Bronchial epithelial cell (primary cell): ENCODE measurements around the gene SLC35F1. TPM values are rescaled to one million over a fixed set of nuclear protein-coding genes. Genes with fewer than 3 reads are reported as not detected.

Experiments
- DNase-seq: peaks from one replicate; pipeline ENCODE4 v3.0.0-alpha.2; 2010; ENCODE audit warnings: low read depth
- FAIRE-seq: peaks from 2 replicates; lab custom pipeline; 2011; peaks lifted over from hg19 to GRCh38; lab: Jason Lieb, UNC
- H3K27me3 ChIP-seq: 2 replicates; pipeline ENCODE4 v1.5.1; 2011; ENCODE audit warnings: low read length; ENCODE audit not compliant: control insufficient read depth, insufficient read depth
- H3K36me3 ChIP-seq: 2 replicates; pipeline ENCODE4 v1.5.1; 2011; ENCODE audit warnings: low read length; ENCODE audit not compliant: control insufficient read depth, insufficient read depth
- H3K4me3 ChIP-seq: 2 replicates; pipeline ENCODE4 v1.5.1; 2011; ENCODE audit warnings: mild to moderate bottlenecking, low read depth, low read length, control low read depth
- CTCF ChIP-seq: IDR thresholded peaks from 2 replicates; pipeline ENCODE4 v1.5.1; 2011; ENCODE audit warnings: mild to moderate bottlenecking, moderate library complexity, low read length, control low read depth, inconsistent platforms; ENCODE audit not compliant: insufficient read depth, severe bottlenecking
- total RNA-seq: library from RNA; depleted of rRNA; stranded (reverse); fragments of >200 nt; gene quantifications from 2 replicates; pipeline ENCODE4 v1.2.1, GENCODE V29; 2014

Gene SLC35F1
- total RNA-seq, 1 donor from 2014 or later = not detected

- FAIRE-seq (no peak), DNase-seq (no peak)
- H3K27me3 ChIP-seq = no peaks in the 10 kb centered on the region
- no peak for TF ChIP-seq CTCF
- H3K36me3 ChIP-seq = no peaks in the 10 kb centered on the region
- no peak overlapping the region for H3K4me3 ChIP-seq
Observed at GRCh38 chr6:118252474-118252873, 345.4 kb downstream of the SLC35F1 start.

- no peaks in the 10 kb centered on the region for H3K36me3 ChIP-seq
- H3K4me3 ChIP-seq = no peak overlapping the region
- no peaks in the 10 kb centered on the region for H3K27me3 ChIP-seq
- FAIRE-seq = no peak
- no peak for DNase-seq
- no peak for TF ChIP-seq CTCF
Observed at GRCh38 chr6:118253741-118254140, 346.7 kb downstream of the SLC35F1 start.

- peak; percentile 10 for DNase-seq
- Histone ChIP-seq H3K27me3 (no peaks in the 10 kb centered on the region), H3K36me3 (no peaks in the 10 kb centered on the region), H3K4me3 (no peak overlapping the region)
- TF ChIP-seq CTCF = no peak
- no peak for FAIRE-seq
Observed at GRCh38 chr6:118260833-118261232, 353.8 kb downstream of the SLC35F1 start.

GRCh38 chr6:118263921-118264486 is 356.9 kb downstream of the SLC35F1 start:
- no peak overlapping the region for H3K4me3 ChIP-seq
- H3K27me3 ChIP-seq = no peaks in the 10 kb centered on the region
- DNase-seq (peak; percentile 9), FAIRE-seq (no peak)
- no peaks in the 10 kb centered on the region for H3K36me3 ChIP-seq
- peak; percentile 5 for TF ChIP-seq CTCF

GRCh38 chr6:118269659-118270058 is 362.6 kb downstream of the SLC35F1 start:
- Histone ChIP-seq H3K27me3 (no peaks in the 10 kb centered on the region), H3K36me3 (no peaks in the 10 kb centered on the region), H3K4me3 (no peak overlapping the region)
- FAIRE-seq (no peak), DNase-seq (no peak)
- no peak for TF ChIP-seq CTCF

GRCh38 chr6:118277631-118278030 is 370.6 kb downstream of the SLC35F1 start:
- no peak for TF ChIP-seq CTCF
- H3K4me3 ChIP-seq = no peak overlapping the region
- DNase-seq (no peak), FAIRE-seq (no peak)
- H3K36me3 ChIP-seq = no peaks in the 10 kb centered on the region
- no peaks in the 10 kb centered on the region for H3K27me3 ChIP-seq
